Muscle of leg (tissue), 11 donors: ENCODE data around the gene PRKN. TPM values are rescaled to one million over a fixed set of nuclear protein-coding genes. Genes with fewer than 3 reads are reported as not detected.

Experiments
- DNase-seq: peaks from one replicate; pipeline ENCODE4 v3.0.0; 2013
- H3K27ac ChIP-seq: one replicate; pipeline ENCODE4 v1.5.1; 2013; ENCODE audit warnings: mild to moderate bottlenecking, low read length, control low read depth
- H3K27me3 ChIP-seq: one replicate; pipeline ENCODE4 v1.6.1; 2013; ENCODE audit warnings: low read length; ENCODE audit not compliant: control insufficient read depth, insufficient read depth
- H3K36me3 ChIP-seq: one replicate; pipeline ENCODE4 v1.6.1; 2013; ENCODE audit warnings: low read length; ENCODE audit not compliant: control insufficient read depth, insufficient read depth
- H3K4me1 ChIP-seq: one replicate; pipeline ENCODE4 v1.6.1; 2013; ENCODE audit warnings: low read length; ENCODE audit not compliant: control insufficient read depth, insufficient read depth
- H3K4me3 ChIP-seq: one replicate; pipeline ENCODE4 v1.5.1; 2013; ENCODE audit warnings: low read length, control low read depth
- H3K9me3 ChIP-seq: replicated peaks from 2 replicates; pipeline ENCODE4 v1.6.1; 2013; ENCODE audit warnings: low read depth, low read length; ENCODE audit not compliant: control insufficient read depth
- whole genome bisulfite sequencing: methylation state at CpG from one replicate; pipeline ENCODE4 v1.1.5; 2013; ENCODE audit warnings: missing lambda C conversion rate; ENCODE audit not compliant: insufficient coverage; 5-methylcytosine and 5-hydroxymethylcytosine counted together
- polyA plus RNA-seq, 8 donors: library from polyadenylated mRNA; unstranded; fragments of 120-200 nt; gene quantifications; one replicate each; pipeline versions ENCODE4 v1.2.1 to v1.2.3, GENCODE V29; 2013; ENCODE audit warnings: inconsistent platforms in 1 of 8, low replicate concordance in 1 of 8; ENCODE audit not compliant: insufficient read length in 8 of 8, insufficient read depth in 1 of 8
- total RNA-seq: library from RNA; stranded (reverse); fragments of 120-200 nt; gene quantifications from one replicate; pipeline ENCODE4 v1.2.4, GENCODE V29; 2013

Gene PRKN
- total and polyA plus RNA-seq, 9 donors: 2.5 to 4.7 (median 3.9) TPM

DNA sequence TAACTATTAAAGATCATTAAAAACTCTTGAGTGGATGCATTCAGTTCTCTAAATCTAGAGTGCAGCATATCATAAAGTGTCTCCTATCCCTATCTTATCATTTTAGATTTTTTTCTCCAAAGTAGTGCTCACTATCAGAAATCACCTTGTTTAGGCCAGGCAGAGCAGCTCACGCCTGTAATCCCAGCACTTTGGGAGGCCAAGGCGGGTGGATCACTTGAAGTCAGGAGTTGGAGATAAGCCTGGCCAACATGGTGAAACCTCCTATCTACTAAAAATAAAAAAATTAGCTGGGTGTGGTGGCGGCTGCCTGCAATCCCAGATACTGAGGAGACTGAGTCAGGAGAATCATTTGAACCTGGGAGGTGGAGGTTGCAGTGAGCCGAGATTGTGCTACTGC, 368.9 kb downstream of the PRKN start:
- no peaks in the 10 kb centered on the region for H3K36me3 ChIP-seq
- H3K27me3 ChIP-seq: no peaks in the 10 kb centered on the region
- no peak for DNase-seq
- no peaks in the 10 kb centered on the region for H3K4me1 ChIP-seq
- H3K9me3 ChIP-seq: no peaks in the 10 kb centered on the region
- no peak overlapping the region for H3K4me3 ChIP-seq
- WGBS: no CpG with 5 or more reads among the region's 4 CpGs
- no peak overlapping the region for H3K27ac ChIP-seq

DNA sequence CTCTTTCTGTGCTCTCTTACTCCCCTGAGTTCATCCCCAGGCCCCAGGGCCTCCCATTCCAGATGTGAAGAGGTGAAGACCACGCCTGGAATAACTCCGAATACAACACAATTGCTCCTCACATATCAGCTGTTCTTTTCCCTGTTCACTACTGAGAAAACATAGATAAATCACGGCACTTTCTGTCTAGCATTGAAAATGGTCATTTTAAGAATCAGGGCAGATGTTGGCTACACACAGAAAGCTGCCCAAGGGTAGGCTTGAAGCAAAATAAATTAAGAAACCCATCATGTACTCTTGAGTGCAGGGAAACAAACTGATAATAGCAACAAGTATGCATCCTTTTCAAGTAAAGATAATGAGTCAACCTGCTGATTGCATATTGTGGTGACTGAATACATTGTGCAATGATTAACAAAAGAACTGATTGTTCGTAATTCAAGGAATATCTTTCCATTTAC, 382.5 kb downstream of the PRKN start:
- DNase-seq: peak; percentile 77
- H3K27me3 ChIP-seq: no peaks in the 10 kb centered on the region

DNA sequence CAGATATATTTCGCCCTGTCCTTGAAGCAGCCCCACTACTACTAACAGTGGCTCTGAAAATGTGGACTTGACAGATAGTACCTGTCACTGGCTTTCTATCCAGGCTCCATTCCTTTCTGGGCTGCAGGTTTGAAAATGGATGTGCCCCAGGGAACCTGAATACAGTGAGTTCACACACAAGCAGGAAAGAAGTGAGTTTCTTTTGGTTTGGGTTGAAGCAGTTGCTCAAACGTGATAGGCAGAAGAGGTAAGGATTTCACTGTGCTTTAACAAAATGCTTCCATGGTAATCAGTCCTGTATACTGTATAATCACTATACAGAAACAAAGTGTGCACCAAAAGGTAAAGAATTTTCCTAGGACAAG, 382.9 kb downstream of the PRKN start:
- no peaks in the 10 kb centered on the region for H3K9me3 ChIP-seq
- H3K36me3 ChIP-seq: no peaks in the 10 kb centered on the region
- peak; percentile 59 for DNase-seq
- H3K27ac ChIP-seq: peak overlapping the region; percentile 58
- no peak overlapping the region for H3K4me3 ChIP-seq
- no peaks in the 10 kb centered on the region for H3K27me3 ChIP-seq
- H3K4me1 ChIP-seq: peaks cover 6% of the 10 kb centered on the region
- 86% methylated on average over 1 of the region's 2 CpGs for WGBS

More for the DNA sequence above, 382.5 kb downstream of the PRKN start:
- H3K27ac ChIP-seq: peak overlapping the region; percentile 58
- H3K4me3 ChIP-seq: no peak overlapping the region
- WGBS: no CpG with 5 or more reads among the region's 4 CpGs
- H3K36me3 ChIP-seq: no peaks in the 10 kb centered on the region
- peaks cover 6% of the 10 kb centered on the region for H3K4me1 ChIP-seq
- H3K9me3 ChIP-seq: no peaks in the 10 kb centered on the region

DNA sequence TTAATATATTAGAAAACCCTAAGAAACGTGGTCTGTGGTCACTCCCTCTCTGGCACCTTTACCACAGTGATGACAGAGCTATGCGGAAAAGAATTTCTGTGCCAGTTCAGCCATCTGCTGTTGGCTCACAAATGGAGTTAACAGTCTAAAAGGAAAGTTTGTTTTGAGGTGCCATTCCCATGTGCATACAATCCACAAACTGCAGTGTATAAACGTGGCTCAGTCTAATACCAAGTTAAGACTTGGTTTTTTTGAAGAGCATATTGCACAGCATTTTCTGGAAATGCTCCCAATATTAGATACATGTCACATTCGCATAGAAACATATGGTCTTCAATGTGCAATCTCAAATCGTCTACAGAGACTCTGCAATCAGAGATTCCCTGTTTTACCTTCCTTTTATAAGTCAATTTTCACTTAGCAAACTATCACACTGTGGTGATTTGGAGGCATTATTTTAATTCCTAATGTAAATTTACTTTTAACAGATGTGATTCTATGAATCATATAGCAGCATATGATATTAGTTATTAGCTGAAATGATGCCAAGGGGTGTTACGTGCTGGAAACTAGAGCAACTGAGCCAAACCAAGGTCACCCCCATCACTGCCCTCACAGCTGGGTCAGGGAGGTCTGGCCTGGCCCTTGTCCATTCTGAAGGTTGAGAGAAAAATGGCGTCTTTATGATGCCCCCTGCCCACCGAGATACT, 383.5 kb downstream of the PRKN start:
- Histone ChIP-seq H3K27ac (peak overlapping the region; percentile 58), H3K36me3 (no peaks in the 10 kb centered on the region), H3K27me3 (no peaks in the 10 kb centered on the region), H3K4me1 (peaks cover 6% of the 10 kb centered on the region), H3K4me3 (no peak overlapping the region), H3K9me3 (no peaks in the 10 kb centered on the region)
- peak; percentile 85 for DNase-seq
- 83% methylated on average over 1 of the region's 8 CpGs for WGBS

DNA sequence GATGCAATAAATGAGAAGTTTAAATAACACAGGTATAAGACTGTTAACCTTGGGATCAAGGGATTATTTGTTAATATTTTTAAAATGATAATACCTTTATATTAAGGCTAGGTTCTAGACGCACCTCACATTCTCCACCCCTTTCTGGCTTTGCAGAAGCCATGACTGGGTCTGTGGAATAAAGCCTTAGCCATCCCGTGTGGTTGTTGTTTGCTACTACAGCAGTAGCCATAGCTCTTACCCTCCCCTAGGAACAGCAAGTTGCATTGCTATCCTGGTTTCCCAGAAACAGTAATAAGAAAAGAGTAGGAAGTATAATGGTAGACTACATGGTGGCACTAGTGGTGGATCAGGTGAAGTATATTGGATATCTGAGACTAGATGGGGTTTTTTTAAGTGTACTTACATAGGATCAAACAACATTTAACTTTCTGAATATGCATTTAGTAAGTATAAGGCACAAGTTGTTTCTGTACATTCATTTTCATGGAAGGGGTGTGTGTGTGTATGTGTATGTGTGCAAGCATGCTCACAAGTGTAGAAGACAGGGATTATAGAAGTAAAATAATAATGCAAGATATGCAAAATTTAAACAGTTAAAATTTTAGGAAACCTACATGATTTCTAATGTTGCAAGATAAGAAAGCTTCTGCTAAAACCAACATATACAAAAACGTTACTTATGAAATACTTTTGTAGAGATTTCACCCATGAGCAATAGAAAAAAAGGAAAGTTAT, 384.2 kb downstream of the PRKN start:
- H3K4me3 ChIP-seq: no peak overlapping the region
- no peak overlapping the region for H3K27ac ChIP-seq
- DNase-seq: peak; percentile 15
- WGBS: no CpG with 5 or more reads among the region's 3 CpGs
- no peaks in the 10 kb centered on the region for H3K9me3 ChIP-seq
- no peaks in the 10 kb centered on the region for H3K36me3 ChIP-seq
- H3K4me1 ChIP-seq: peaks cover 6% of the 10 kb centered on the region
- H3K27me3 ChIP-seq: no peaks in the 10 kb centered on the region

DNA sequence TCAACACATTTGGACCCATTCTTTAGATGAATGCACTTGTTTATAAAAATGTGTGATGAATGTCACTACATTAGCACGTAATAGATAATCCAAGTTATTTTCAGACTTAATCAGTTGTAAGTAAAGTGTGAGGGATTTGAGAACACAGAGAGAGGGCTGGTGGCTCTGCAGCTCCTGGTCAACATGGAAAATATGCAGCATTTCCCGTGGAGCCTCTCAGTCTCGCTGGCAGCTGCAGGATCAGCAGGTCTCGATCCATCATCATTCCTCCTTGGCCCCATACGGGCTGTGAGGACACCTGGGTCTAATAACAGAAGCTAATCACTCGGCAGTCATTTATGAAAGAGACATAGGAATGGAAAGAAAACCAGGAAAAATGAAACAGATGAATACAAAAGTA, 390.2 kb downstream of the PRKN start:
- Histone ChIP-seq H3K4me3 (no peak overlapping the region), H3K27me3 (no peaks in the 10 kb centered on the region), H3K27ac (no peak overlapping the region), H3K9me3 (peaks cover 3% of the 10 kb centered on the region), H3K4me1 (no peaks in the 10 kb centered on the region), H3K36me3 (no peaks in the 10 kb centered on the region)
- WGBS: 32% methylated on average over 2 of the region's 6 CpGs
- DNase-seq: peak; percentile 50

DNA sequence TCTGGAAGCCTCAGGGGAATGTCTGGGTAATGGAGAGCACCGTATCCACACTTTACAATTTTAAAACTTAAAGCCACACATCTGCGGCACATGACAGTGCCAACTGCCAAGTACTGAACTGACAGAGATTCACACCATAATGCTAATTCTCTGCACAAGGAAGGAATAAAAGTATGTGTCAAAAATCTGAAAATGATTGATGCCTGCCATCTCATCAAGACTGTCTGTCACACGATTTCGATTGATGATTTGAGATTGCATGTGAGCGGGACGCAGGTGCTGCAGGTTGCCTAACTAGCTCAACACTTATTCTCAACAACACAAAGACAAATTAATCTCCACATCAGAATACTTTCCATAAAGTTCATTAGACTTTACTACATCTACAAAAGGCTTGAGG, 391.2 kb downstream of the PRKN start:
- H3K27ac ChIP-seq: no peak overlapping the region
- 80% methylated on average over 3 of the region's 6 CpGs for WGBS

DNA sequence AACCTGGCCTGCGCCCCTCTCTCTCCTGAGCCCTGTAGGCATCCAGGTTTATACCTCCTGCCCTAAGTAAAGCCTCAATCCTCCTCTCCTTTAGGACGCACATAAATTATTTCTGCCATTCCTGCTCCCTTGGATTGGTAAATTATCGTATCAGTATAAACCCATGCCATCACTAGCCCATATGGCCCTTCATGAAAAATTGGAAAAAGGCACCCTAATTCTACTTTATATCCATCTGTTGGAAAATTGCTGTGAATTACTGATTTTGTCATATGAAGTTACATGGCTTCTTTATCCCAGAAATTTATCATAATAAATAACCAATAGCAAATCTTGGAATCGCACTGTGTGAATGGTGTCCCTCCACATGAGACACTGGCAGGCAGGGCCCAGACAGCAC, 395.2 kb downstream of the PRKN start:
- H3K9me3 ChIP-seq: peaks cover 3% of the 10 kb centered on the region
- no peaks in the 10 kb centered on the region for H3K36me3 ChIP-seq
- DNase-seq: no peak
- H3K4me1 ChIP-seq: no peaks in the 10 kb centered on the region
- H3K27ac ChIP-seq: no peak overlapping the region
- H3K27me3 ChIP-seq: no peaks in the 10 kb centered on the region
- 100% methylated on average over 2 of the region's 4 CpGs for whole genome bisulfite sequencing
- no peak overlapping the region for H3K4me3 ChIP-seq

More for the DNA sequence above, 391.2 kb downstream of the PRKN start:
- H3K36me3 ChIP-seq: no peaks in the 10 kb centered on the region
- H3K9me3 ChIP-seq: peaks cover 3% of the 10 kb centered on the region
- no peaks in the 10 kb centered on the region for H3K4me1 ChIP-seq
- no peaks in the 10 kb centered on the region for H3K27me3 ChIP-seq
- H3K4me3 ChIP-seq: no peak overlapping the region
- no peak for DNase-seq

DNA sequence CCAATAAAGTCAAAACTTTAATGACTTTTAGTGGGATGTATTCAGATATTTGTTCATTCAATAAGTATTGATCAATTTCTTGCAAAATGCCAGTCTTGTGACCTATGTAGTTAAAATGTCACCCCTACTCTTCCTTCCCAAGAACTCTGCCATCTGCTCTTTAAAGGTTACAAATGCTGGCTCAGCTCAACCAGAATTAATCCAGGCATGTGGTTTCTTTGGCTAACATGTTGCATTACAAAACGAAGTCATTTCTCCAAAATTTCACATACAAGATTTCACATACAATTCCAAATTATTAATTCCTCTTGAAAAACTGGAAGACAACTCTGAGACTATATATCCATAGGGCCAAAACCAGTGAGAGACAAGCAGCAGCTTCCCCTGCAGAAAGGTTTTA, 395.7 kb downstream of the PRKN start:
- 44% methylated on average over 1 of the region's 1 CpG for WGBS
- Histone ChIP-seq H3K27me3 (no peaks in the 10 kb centered on the region), H3K4me3 (no peak overlapping the region), H3K36me3 (no peaks in the 10 kb centered on the region), H3K4me1 (no peaks in the 10 kb centered on the region), H3K27ac (no peak overlapping the region), H3K9me3 (peaks cover 3% of the 10 kb centered on the region)
- DNase-seq: no peak

DNA sequence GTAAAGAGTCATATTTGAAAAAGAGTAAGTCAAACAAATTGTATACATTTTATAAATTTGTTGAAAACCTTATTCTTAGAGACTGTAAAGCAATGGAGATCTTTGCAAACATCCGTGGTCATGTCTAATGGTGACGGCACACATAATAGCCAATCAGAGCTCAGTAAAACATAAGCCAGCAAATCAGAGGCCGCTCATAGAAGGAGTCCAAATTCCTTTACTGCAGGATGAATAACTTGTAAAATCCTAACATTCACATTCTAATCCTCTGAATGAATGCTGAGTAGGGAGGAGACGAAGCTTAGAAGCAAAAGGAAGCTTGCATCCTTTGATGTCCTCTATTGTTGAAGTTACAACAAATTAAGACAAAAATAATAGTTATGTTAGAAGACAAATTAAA, 401.7 kb downstream of the PRKN start:
- H3K36me3 ChIP-seq: no peaks in the 10 kb centered on the region
- WGBS: 100% methylated on average over 2 of the region's 4 CpGs
- H3K4me3 ChIP-seq: no peak overlapping the region
- H3K27me3 ChIP-seq: no peaks in the 10 kb centered on the region
- no peak for DNase-seq
- H3K9me3 ChIP-seq: peaks cover 2% of the 10 kb centered on the region
- H3K4me1 ChIP-seq: no peaks in the 10 kb centered on the region
- no peak overlapping the region for H3K27ac ChIP-seq
